ENCODE data around the gene SNAPC4.
"Not testable (repeated sequence)": the region's sequence is repeated elsewhere in the genome, so short reads cannot be mapped to it uniquely, and the experiment has no call there.

SNAPC4 gene

DNA sequence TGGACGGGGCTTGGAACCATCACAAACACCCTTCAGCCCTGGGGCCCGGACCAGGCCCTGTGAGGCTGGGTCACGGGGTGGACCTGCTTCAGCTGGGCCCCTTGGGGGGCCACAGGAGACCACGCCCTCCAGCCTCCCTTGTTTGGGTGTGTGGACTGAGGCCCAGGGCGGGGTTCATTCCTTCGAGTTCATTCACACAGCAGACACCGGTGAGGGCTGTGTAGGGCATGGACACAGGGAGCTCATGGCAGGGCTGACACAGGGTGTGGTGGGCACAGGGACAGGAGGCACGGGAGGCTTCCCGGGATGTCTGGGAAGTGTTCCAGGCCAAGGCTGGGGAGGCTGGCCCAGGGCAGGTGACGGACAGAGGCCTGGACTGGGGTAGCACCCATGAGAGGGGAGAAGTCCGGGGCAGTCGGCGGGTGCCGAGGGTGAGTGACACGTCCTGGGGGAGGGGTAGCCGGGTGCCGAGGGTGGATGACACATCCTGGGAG is 45.3 kb downstream of the SNAPC4 start:
- no peak overlapping the region for H3K4me3 ChIP-seq (IDR thresholded peaks at IDR 0.05; ENCODE audit: insufficient read depth, low read depth, low read length)
- no peak overlapping the region for H3K4me2 ChIP-seq
- no peaks in the 10 kb centered on the region for H3K36me3 ChIP-seq (ENCODE audit: insufficient read depth)
- H3K27ac ChIP-seq: no peak overlapping the region
- H3K9ac ChIP-seq: no peak overlapping the region
- no peak overlapping the region for H2AFZ ChIP-seq (ENCODE audit: low read depth)
- H3K27me3 ChIP-seq (ENCODE audit: insufficient read depth, low read depth): peaks cover 64% of the 10 kb centered on the region
- no peaks in the 10 kb centered on the region for H3K4me1 ChIP-seq (ENCODE audit: low read depth, poor library complexity, severe bottlenecking)
- H4K20me1 ChIP-seq (ENCODE audit: insufficient read depth): no peaks in the 10 kb centered on the region
- no peaks in the 10 kb centered on the region for H3K79me2 ChIP-seq (ENCODE audit: insufficient read depth, low read depth)
- TF ChIP-seq, protein P1, sequence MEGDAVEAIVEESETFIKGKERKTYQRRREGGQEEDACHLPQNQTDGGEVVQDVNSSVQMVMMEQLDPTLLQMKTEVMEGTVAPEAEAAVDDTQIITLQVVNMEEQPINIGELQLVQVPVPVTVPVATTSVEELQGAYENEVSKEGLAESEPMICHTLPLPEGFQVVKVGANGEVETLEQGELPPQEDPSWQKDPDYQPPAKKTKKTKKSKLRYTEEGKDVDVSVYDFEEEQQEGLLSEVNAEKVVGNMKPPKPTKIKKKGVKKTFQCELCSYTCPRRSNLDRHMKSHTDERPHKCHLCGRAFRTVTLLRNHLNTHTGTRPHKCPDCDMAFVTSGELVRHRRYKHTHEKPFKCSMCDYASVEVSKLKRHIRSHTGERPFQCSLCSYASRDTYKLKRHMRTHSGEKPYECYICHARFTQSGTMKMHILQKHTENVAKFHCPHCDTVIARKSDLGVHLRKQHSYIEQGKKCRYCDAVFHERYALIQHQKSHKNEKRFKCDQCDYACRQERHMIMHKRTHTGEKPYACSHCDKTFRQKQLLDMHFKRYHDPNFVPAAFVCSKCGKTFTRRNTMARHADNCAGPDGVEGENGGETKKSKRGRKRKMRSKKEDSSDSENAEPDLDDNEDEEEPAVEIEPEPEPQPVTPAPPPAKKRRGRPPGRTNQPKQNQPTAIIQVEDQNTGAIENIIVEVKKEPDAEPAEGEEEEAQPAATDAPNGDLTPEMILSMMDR (conservative IDR thresholded peaks at IDR 0.05; ENCODE audit: low read depth, low read length): no peak

DNA sequence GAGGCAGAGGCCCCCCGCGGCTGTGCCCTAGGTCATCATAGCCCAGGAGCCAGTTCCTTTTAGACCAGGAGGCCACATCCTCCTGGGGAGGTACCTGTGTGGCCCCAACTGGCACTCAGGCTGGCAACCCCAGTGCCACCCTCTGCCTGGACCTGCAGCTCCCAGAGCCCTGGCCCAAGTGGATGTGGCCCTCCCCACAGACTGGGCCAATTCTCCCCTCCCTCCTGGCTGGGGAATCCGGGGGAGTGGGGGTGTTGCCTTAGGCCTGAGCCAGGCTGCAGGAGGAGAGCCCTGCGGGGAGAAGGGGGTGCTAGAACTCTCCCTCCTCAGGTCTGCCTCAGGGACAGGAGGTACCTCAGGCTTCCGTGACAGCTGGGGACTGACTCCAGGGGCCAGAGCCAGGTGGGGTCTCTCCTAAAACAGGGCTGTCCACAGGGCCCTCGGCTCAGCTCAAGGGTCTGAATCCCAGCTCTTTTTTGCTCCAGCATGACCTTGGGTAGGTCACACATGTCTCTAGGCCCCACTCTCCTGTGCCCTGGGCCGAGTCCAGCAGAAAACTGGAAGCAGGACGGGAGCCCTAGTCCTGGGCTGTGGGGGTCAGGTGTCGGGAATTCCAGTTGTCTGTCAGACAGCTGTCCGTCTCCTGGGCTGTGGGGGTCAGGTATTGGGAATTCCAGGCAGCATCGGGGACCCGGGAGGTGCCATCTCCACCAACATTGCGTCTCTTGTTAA is 46.0 kb downstream of the SNAPC4 start:
- Histone ChIP-seq H3K27me3 (ENCODE audit: insufficient read depth, low read depth) (peaks cover 72% of the 10 kb centered on the region), H3K4me1 (ENCODE audit: low read depth, poor library complexity, severe bottlenecking) (no peaks in the 10 kb centered on the region), H3K4me2 (no peak overlapping the region), H2AFZ (ENCODE audit: low read depth) (no peak overlapping the region), H4K20me1 (ENCODE audit: insufficient read depth) (no peaks in the 10 kb centered on the region), H3K27ac (no peak overlapping the region), H3K36me3 (ENCODE audit: insufficient read depth) (no peaks in the 10 kb centered on the region), H3K4me3 (IDR thresholded peaks at IDR 0.05; ENCODE audit: insufficient read depth, low read depth, low read length) (no peak overlapping the region), H3K9ac (no peak overlapping the region), H3K79me2 (ENCODE audit: insufficient read depth, low read depth) (no peaks in the 10 kb centered on the region)
- TF ChIP-seq, protein P1 (conservative IDR thresholded peaks at IDR 0.05; ENCODE audit: low read depth, low read length): no peak

DNA sequence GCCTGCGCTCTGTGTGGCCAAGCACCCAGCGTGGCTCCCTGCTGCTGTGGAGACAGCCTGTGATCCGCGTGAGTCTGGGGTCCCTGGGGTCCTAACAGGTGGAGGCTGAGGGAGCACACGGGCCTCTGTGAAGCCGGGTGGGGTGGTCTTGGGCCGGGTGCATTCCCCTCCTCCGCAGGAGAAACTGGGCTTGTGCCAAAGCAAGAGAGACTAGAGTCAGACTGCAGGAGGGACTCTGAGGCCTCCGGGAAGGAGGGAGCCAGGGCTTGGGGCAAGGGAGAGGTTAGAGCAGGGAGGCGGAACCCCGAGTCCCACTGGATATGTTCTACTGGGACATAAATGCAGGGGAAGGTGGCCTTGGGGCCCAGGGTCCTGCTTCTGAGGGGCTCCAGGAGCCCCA is 46.9 kb downstream of the SNAPC4 start:
- Histone ChIP-seq H3K27ac (no peak overlapping the region), H3K9ac (no peak overlapping the region), H3K36me3 (ENCODE audit: insufficient read depth) (no peaks in the 10 kb centered on the region), H3K79me2 (ENCODE audit: insufficient read depth, low read depth) (no peaks in the 10 kb centered on the region), H3K27me3 (ENCODE audit: insufficient read depth, low read depth) (peaks cover 79% of the 10 kb centered on the region), H2AFZ (ENCODE audit: low read depth) (no peak overlapping the region), H4K20me1 (ENCODE audit: insufficient read depth) (no peaks in the 10 kb centered on the region), H3K4me3 (IDR thresholded peaks at IDR 0.05; ENCODE audit: insufficient read depth, low read depth, low read length) (no peak overlapping the region), H3K4me2 (no peak overlapping the region), H3K4me1 (ENCODE audit: low read depth, poor library complexity, severe bottlenecking) (no peaks in the 10 kb centered on the region)
- TF ChIP-seq, protein P1 (conservative IDR thresholded peaks at IDR 0.05; ENCODE audit: low read depth, low read length): no peak

DNA sequence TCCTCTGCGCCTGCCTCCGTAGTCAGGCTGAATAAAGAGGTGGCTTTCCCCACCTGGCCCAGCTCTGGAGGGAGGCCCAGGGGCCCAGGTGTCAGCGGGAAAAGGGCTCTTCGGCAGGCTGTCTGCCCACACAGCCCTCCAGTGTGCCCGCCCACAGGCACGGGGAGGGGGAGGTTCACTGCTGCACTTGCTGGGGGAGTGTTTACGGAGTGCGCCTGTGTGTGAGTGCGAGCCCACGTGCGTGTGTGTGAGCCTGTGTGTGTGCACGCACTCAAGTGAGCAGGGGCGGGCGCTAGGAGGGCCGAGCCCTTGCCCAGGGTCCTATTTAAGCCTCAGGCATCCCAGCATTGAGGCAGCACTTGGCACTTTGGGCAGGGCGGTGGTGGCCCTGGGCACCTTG is 47.3 kb downstream of the SNAPC4 start:
- Histone ChIP-seq H2AFZ (ENCODE audit: low read depth) (no peak overlapping the region), H3K4me2 (no peak overlapping the region), H3K4me1 (ENCODE audit: low read depth, poor library complexity, severe bottlenecking) (no peaks in the 10 kb centered on the region), H3K27me3 (ENCODE audit: insufficient read depth, low read depth) (peaks cover 83% of the 10 kb centered on the region), H3K36me3 (ENCODE audit: insufficient read depth) (no peaks in the 10 kb centered on the region), H3K79me2 (ENCODE audit: insufficient read depth, low read depth) (no peaks in the 10 kb centered on the region), H4K20me1 (ENCODE audit: insufficient read depth) (no peaks in the 10 kb centered on the region), H3K27ac (no peak overlapping the region), H3K4me3 (IDR thresholded peaks at IDR 0.05; ENCODE audit: insufficient read depth, low read depth, low read length) (no peak overlapping the region), H3K9ac (no peak overlapping the region)
- TF ChIP-seq, protein P1 (conservative IDR thresholded peaks at IDR 0.05; ENCODE audit: low read depth, low read length): no peak

DNA sequence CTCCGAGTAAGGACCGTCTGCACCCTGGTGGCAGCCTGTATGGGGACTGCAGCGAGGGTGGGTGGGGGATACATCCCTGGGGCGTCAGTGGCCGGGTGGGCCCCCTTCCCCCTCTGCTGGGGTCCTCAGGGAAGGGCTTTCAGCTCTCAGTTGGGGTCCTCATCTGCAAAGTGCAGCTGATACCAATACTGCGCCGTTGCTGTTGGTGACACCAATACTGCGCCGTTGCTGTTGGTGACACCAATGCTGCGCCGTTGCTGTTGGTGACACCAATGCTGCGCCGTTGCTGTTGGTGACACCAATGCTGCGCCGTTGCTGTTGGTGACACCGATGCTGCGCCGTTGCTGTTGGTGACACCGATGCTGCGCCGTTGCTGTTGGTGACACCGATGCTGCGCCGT is 48.1 kb downstream of the SNAPC4 start:
- H3K4me3 ChIP-seq (IDR thresholded peaks at IDR 0.05; ENCODE audit: insufficient read depth, low read depth, low read length): not testable (repeated sequence)

More for the DNA sequence above, 48.1 kb downstream of the SNAPC4 start:
- not testable (repeated sequence) for H3K4me1 ChIP-seq (ENCODE audit: low read depth, poor library complexity, severe bottlenecking); H3K27ac ChIP-seq; H3K4me2 ChIP-seq; H4K20me1 ChIP-seq (ENCODE audit: insufficient read depth); H3K79me2 ChIP-seq (ENCODE audit: insufficient read depth, low read depth); H2AFZ ChIP-seq (ENCODE audit: low read depth); H3K9ac ChIP-seq; H3K36me3 ChIP-seq (ENCODE audit: insufficient read depth)
- peaks cover 85% of the 10 kb centered on the region for H3K27me3 ChIP-seq (ENCODE audit: insufficient read depth, low read depth)

Data from KMS-11 (cell line).